ENCODE results near the gene KAT6B.

- TF ChIP-seq EZH2 (IDR thresholded peaks at IDR 0.05; ENCODE audit: borderline replicate concordance) (no peak), CTCF (IDR thresholded peaks at IDR 0.05; ENCODE audit: poor library complexity) (no peak)
Observed at GRCh38 chr10:74875966-74876365, 49.6 kb downstream of the KAT6B start.

Measured in hepatocyte (in vitro differentiated cells).